WTC11 (cell line): ENCODE data around the gene RGMA. TPM values are rescaled to one million over a fixed set of nuclear protein-coding genes. Genes with fewer than 3 reads are reported as not detected.

Experiments
- ATAC-seq: fragments of 200-7000 bp; cut with Tn5 transposase; 2 replicates; pipeline ENCODE4 v1.10.0; 2021; ENCODE audit warnings: mild to moderate bottlenecking, moderate library complexity
- CTCF ChIA-PET: fragments of 300-600 bp; sonication (Branson Sonifier 250); formaldehyde crosslinking; loops from one replicate; lab custom pipeline; 2021; ENCODE audit warnings: antibody characterized with exemption; lab: Charles Lee
- POLR2A ChIA-PET: fragments of 350-600 bp; sonication (Branson Sonifier 250); formaldehyde crosslinking; loops from one replicate; lab custom pipeline; 2021; ENCODE audit warnings: antibody characterized with exemption; lab: Charles Lee
- DNase-seq: peaks from one replicate; pipeline ENCODE4 v3.0.0; 2021; ENCODE audit warnings: low spot score
- H3K27ac Mint-ChIP-seq: 2 replicates; pipeline ENCODE4 v1.8.0; 2021; ENCODE audit warnings: mixed read lengths
- H3K27me3 Mint-ChIP-seq: 2 replicates; pipeline ENCODE4 v1.8.0; 2021; ENCODE audit warnings: low read depth, mild to moderate bottlenecking, moderate library complexity, mixed read lengths
- H3K36me3 Mint-ChIP-seq: 2 replicates; pipeline ENCODE4 v1.8.0; 2021; ENCODE audit warnings: mixed read lengths
- H3K4me1 Mint-ChIP-seq: 2 replicates; pipeline ENCODE4 v1.8.0; 2022; ENCODE audit warnings: mixed read lengths
- H3K4me3 Mint-ChIP-seq: 2 replicates; pipeline ENCODE4 v1.8.0; 2021; ENCODE audit warnings: mild to moderate bottlenecking, moderate library complexity, mixed read lengths
- H3K9me3 Mint-ChIP-seq: 2 replicates; pipeline ENCODE4 v1.8.0; 2021; ENCODE audit warnings: mixed read lengths
- CREM ChIP-seq: sonication (generic); formaldehyde crosslinking; IDR thresholded peaks from 2 replicates; pipeline ENCODE4 v1.8.1; 2022; ENCODE audit warnings: mild to moderate bottlenecking, missing genetic modification reagents, moderate library complexity
- ELF4 ChIP-seq: sonication (generic); formaldehyde crosslinking; IDR thresholded peaks from 2 replicates; pipeline ENCODE4 v1.8.1; 2022; ENCODE audit warnings: low read depth, mild to moderate bottlenecking, moderate library complexity, missing genetic modification reagents
- ETV6 ChIP-seq: sonication (generic); formaldehyde crosslinking; IDR thresholded peaks from 2 replicates; pipeline ENCODE4 v1.8.1; 2022; ENCODE audit warnings: mild to moderate bottlenecking, missing genetic modification reagents
- FOXK1 ChIP-seq: sonication (generic); formaldehyde crosslinking; IDR thresholded peaks from 2 replicates; pipeline ENCODE4 v1.8.0; 2022; ENCODE audit warnings: mild to moderate bottlenecking, moderate library complexity, missing genetic modification reagents
- KAT7 ChIP-seq: sonication (generic); formaldehyde crosslinking; IDR thresholded peaks from 2 replicates; pipeline ENCODE4 v1.8.1; 2023; ENCODE audit warnings: missing genetic modification reagents, mild to moderate bottlenecking, borderline replicate concordance
- MYBL2 ChIP-seq: sonication (generic); formaldehyde crosslinking; IDR thresholded peaks from 2 replicates; pipeline ENCODE4 v1.8.1; 2023; ENCODE audit warnings: mild to moderate bottlenecking, moderate library complexity, missing genetic modification reagents
- NR3C1 ChIP-seq: sonication (generic); formaldehyde crosslinking; conservative IDR thresholded peaks from 2 replicates; pipeline ENCODE4 v1.8.1; 2023; ENCODE audit warnings: low read depth, mild to moderate bottlenecking, missing genetic modification reagents
- OVOL2 ChIP-seq: fragments of 250-450 bp; sonication (Bioruptor Pico); IDR thresholded peaks from 2 replicates; pipeline ENCODE4 v1.9.0; 2021; ENCODE audit warnings: mild to moderate bottlenecking, borderline replicate concordance
- RORB ChIP-seq: fragments of 250-450 bp; sonication (Bioruptor Pico); IDR thresholded peaks from 2 replicates; pipeline ENCODE4 v1.9.0; 2021; ENCODE audit warnings: mild to moderate bottlenecking
- ZNF219 ChIP-seq: sonication (generic); formaldehyde crosslinking; IDR thresholded peaks from 2 replicates; pipeline ENCODE4 v1.8.0; 2023; ENCODE audit warnings: missing genetic modification reagents, mild to moderate bottlenecking, borderline replicate concordance
- ZNF416 ChIP-seq: fragments of 250-450 bp; sonication (Bioruptor Pico); IDR thresholded peaks from 2 replicates; pipeline ENCODE4 v1.9.0; 2021; ENCODE audit warnings: mild to moderate bottlenecking, inconsistent platforms
- ZNF671 ChIP-seq: fragments of 250-450 bp; sonication (Bioruptor Pico); IDR thresholded peaks from 2 replicates; pipeline ENCODE4 v1.8.0; 2021; ENCODE audit warnings: mild to moderate bottlenecking
- total RNA-seq: library from RNA; stranded (reverse); gene quantifications from 3 replicates; pipeline ENCODE4 v1.2.3, GENCODE V29; 2021
- TF ChIP-seq, protein P1 (sequence below): sonication (generic); formaldehyde crosslinking; IDR thresholded peaks from 2 replicates; pipeline ENCODE4 v1.8.0; 2023; ENCODE audit warnings: missing genetic modification reagents, mild to moderate bottlenecking, borderline replicate concordance
- TF ChIP-seq, protein P2 (sequence below): sonication (generic); formaldehyde crosslinking; IDR thresholded peaks from 2 replicates; pipeline ENCODE4 v1.8.0; 2022; ENCODE audit warnings: mild to moderate bottlenecking, missing genetic modification reagents
- TF ChIP-seq, protein P3 (sequence below): sonication (generic); formaldehyde crosslinking; IDR thresholded peaks from 2 replicates; pipeline ENCODE4 v1.8.1; 2022; ENCODE audit warnings: missing genetic modification reagents, borderline replicate concordance
- TF ChIP-seq, protein P4 (sequence below): sonication (generic); formaldehyde crosslinking; IDR thresholded peaks from 2 replicates; pipeline ENCODE4 v1.8.1; 2022; ENCODE audit warnings: mild to moderate bottlenecking, moderate library complexity, missing genetic modification reagents
- TF ChIP-seq, protein P5 (sequence below): fragments of 250-450 bp; sonication (Bioruptor Pico); IDR thresholded peaks from 2 replicates; pipeline ENCODE4 v1.8.0; 2021; ENCODE audit warnings: mild to moderate bottlenecking
- TF ChIP-seq, protein P6 (sequence below): sonication (generic); formaldehyde crosslinking; IDR thresholded peaks from 2 replicates; pipeline ENCODE4 v1.8.1; 2023; ENCODE audit warnings: mild to moderate bottlenecking, missing genetic modification reagents, moderate library complexity
- TF ChIP-seq, protein P7 (sequence below): sonication (generic); formaldehyde crosslinking; conservative IDR thresholded peaks from 2 replicates; pipeline ENCODE4 v1.8.1; 2022; ENCODE audit warnings: mild to moderate bottlenecking, missing genetic modification reagents

RGMA gene
- total RNA-seq, 1 experiment from 2014 or later = 47.2 TPM

DNA sequence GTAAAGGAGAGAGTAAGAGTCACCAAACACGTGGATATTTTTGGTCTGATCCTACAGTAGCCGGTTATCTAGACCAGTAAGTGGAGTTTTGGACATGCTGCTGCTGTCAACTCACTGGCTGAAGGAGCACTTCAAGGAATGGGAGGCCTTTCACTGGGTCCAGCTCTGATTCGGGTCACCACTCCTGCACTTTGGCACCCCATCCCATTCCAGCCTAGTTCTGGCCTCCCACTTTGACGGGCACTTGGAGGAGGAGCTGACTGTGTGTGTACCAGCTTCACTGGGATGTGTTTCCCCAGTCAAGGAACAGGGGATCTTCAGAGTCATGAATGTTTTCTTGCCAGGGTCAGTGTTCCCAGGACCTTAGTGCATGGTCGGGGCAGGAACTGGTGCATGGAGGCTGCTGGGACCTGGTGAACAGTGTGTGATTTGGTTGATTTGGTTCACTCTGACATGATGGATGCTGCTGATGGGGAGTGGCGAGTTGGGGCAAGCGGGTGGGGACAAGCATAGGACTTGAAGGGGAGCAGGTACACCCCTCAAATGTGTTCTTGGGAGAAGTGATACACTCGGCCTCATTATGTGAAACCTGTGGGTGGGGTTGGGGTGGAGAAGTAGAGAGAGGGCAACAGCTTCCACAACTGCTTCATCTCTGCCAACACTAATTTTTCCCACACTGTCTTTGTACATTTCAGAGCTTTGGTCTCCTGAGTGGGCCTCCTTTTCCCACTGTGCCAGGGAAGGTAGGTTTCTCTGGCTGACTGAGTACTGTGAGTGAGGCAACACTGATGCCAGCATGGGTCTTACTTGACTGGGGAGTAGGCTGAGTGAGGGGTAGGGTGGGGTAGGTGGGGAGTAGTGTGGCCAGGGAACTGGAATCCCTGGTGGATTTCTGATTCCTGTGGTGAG is 64.0 kb downstream of the RGMA start:
- DNase-seq (no peak), ATAC-seq (no peak)
- TF ChIP-seq, protein P1, sequence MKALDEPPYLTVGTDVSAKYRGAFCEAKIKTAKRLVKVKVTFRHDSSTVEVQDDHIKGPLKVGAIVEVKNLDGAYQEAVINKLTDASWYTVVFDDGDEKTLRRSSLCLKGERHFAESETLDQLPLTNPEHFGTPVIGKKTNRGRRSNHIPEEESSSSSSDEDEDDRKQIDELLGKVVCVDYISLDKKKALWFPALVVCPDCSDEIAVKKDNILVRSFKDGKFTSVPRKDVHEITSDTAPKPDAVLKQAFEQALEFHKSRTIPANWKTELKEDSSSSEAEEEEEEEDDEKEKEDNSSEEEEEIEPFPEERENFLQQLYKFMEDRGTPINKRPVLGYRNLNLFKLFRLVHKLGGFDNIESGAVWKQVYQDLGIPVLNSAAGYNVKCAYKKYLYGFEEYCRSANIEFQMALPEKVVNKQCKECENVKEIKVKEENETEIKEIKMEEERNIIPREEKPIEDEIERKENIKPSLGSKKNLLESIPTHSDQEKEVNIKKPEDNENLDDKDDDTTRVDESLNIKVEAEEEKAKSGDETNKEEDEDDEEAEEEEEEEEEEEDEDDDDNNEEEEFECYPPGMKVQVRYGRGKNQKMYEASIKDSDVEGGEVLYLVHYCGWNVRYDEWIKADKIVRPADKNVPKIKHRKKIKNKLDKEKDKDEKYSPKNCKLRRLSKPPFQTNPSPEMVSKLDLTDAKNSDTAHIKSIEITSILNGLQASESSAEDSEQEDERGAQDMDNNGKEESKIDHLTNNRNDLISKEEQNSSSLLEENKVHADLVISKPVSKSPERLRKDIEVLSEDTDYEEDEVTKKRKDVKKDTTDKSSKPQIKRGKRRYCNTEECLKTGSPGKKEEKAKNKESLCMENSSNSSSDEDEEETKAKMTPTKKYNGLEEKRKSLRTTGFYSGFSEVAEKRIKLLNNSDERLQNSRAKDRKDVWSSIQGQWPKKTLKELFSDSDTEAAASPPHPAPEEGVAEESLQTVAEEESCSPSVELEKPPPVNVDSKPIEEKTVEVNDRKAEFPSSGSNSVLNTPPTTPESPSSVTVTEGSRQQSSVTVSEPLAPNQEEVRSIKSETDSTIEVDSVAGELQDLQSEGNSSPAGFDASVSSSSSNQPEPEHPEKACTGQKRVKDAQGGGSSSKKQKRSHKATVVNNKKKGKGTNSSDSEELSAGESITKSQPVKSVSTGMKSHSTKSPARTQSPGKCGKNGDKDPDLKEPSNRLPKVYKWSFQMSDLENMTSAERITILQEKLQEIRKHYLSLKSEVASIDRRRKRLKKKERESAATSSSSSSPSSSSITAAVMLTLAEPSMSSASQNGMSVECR = no peak
- TF ChIP-seq ZNF671 (CRISPR knock-in tag) (no peak), ZNF416 (CRISPR knock-in tag) (no peak), ELF4 (CRISPR knock-in tag) (no peak), RORB (CRISPR knock-in tag) (no peak), FOXK1 (CRISPR knock-in tag) (no peak), CREM (CRISPR knock-in tag) (no peak)
- TF ChIP-seq, protein P2, sequence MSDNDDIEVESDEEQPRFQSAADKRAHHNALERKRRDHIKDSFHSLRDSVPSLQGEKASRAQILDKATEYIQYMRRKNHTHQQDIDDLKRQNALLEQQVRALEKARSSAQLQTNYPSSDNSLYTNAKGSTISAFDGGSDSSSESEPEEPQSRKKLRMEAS (CRISPR knock-in tag) = no peak
- H3K9me3 Mint-ChIP-seq = no peaks in the 10 kb centered on the region
- ChIA-PET POLR2A (interaction anchor here (1.0 kb wide), 1 partner anchor 125 kb away, joined by 3 read pairs; the partner anchor contains the start of gene CHD2), CTCF (no interaction called here)
- peaks cover 66% of the 10 kb centered on the region for H3K36me3 Mint-ChIP-seq
- no peaks in the 10 kb centered on the region for H3K27me3 Mint-ChIP-seq
- H3K4me3 Mint-ChIP-seq = no peak overlapping the region
- peak overlapping the region; percentile 17; the same call in 1 of the 2 replicates for H3K27ac Mint-ChIP-seq
- peaks cover 16% of the 10 kb centered on the region for H3K4me1 Mint-ChIP-seq

DNA sequence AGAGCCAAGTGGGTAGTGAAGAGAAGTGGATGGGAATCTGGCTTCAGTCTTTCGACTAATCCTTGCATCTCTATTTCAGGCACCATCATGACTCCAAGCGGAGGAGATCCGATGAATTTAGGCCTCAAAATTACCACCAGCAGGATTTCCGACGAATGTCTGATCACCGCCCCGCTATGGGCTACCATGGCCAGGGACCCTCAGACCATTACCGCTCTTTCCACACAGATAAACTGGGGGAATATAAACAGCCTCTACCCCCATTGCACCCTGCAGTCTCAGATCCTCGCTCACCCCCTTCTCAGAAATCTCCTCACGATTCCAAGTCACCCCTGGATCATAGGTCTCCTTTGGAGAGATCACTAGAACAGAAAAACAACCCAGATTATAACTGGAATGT is 64.7 kb downstream of the RGMA start:
- peaks cover 72% of the 10 kb centered on the region for H3K36me3 Mint-ChIP-seq
- H3K9me3 Mint-ChIP-seq = no peaks in the 10 kb centered on the region
- H3K27me3 Mint-ChIP-seq = no peaks in the 10 kb centered on the region
- no peak overlapping the region for H3K4me3 Mint-ChIP-seq
- ChIA-PET CTCF (no interaction called here), POLR2A (no interaction called here)
- DNase-seq = no peak
- no peak for ATAC-seq
- H3K27ac Mint-ChIP-seq = no peak overlapping the region
- peaks cover 9% of the 10 kb centered on the region for H3K4me1 Mint-ChIP-seq
- TF ChIP-seq ETV6 (CRISPR knock-in tag) = no peak
- TF ChIP-seq, protein P3, sequence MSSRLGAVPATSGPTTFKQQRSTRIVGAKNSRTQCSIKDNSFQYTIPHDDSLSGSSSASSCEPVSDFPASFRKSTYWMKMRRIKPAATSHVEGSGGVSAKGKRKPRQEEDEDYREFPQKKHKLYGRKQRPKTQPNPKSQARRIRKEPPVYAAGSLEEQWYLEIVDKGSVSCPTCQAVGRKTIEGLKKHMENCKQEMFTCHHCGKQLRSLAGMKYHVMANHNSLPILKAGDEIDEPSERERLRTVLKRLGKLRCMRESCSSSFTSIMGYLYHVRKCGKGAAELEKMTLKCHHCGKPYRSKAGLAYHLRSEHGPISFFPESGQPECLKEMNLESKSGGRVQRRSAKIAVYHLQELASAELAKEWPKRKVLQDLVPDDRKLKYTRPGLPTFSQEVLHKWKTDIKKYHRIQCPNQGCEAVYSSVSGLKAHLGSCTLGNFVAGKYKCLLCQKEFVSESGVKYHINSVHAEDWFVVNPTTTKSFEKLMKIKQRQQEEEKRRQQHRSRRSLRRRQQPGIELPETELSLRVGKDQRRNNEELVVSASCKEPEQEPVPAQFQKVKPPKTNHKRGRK (CRISPR knock-in tag) = no peak
- TF ChIP-seq CREM (CRISPR knock-in tag) = no peak
- no peak for TF ChIP-seq FOXK1 (CRISPR knock-in tag)
- TF ChIP-seq MYBL2 (CRISPR knock-in tag) = no peak
- TF ChIP-seq, protein P4, sequence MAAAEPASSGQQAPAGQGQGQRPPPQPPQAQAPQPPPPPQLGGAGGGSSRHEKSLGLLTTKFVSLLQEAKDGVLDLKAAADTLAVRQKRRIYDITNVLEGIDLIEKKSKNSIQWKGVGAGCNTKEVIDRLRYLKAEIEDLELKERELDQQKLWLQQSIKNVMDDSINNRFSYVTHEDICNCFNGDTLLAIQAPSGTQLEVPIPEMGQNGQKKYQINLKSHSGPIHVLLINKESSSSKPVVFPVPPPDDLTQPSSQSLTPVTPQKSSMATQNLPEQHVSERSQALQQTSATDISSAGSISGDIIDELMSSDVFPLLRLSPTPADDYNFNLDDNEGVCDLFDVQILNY = no peak
- TF ChIP-seq NR3C1 (CRISPR knock-in tag) = no peak
- no peak for TF ChIP-seq ZNF219 (CRISPR knock-in tag)
- TF ChIP-seq, protein P5, sequence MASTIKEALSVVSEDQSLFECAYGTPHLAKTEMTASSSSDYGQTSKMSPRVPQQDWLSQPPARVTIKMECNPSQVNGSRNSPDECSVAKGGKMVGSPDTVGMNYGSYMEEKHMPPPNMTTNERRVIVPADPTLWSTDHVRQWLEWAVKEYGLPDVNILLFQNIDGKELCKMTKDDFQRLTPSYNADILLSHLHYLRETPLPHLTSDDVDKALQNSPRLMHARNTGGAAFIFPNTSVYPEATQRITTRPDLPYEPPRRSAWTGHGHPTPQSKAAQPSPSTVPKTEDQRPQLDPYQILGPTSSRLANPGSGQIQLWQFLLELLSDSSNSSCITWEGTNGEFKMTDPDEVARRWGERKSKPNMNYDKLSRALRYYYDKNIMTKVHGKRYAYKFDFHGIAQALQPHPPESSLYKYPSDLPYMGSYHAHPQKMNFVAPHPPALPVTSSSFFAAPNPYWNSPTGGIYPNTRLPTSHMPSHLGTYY = no peak
- TF ChIP-seq, protein P6, sequence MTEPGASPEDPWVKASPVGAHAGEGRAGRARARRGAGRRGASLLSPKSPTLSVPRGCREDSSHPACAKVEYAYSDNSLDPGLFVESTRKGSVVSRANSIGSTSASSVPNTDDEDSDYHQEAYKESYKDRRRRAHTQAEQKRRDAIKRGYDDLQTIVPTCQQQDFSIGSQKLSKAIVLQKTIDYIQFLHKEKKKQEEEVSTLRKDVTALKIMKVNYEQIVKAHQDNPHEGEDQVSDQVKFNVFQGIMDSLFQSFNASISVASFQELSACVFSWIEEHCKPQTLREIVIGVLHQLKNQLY (CRISPR knock-in tag) = no peak
- TF ChIP-seq OVOL2 (CRISPR knock-in tag) = no peak
- TF ChIP-seq, protein P7, sequence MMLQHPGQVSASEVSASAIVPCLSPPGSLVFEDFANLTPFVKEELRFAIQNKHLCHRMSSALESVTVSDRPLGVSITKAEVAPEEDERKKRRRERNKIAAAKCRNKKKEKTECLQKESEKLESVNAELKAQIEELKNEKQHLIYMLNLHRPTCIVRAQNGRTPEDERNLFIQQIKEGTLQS = no peak
- no peak for TF ChIP-seq KAT7 (CRISPR knock-in tag)
